Testis (tissue), 2 donors: Measurements from ENCODE around the gene IQSEC1.

Experiments used
- POLR2A ChIP-seq: fragments of 450-650 bp; IDR thresholded peaks from one replicate; pipeline ENCODE4 v1.6.1; 2017; ENCODE audit warnings: antibody characterized with exemption, mild to moderate bottlenecking, moderate library complexity
- TF ChIP-seq, protein P1 (sequence below), 3 experiments: fragments of 450-650 bp in 2 of 3; fragments of 200-600 bp in 1 of 3; sonication (generic) in 1 of 3; IDR thresholded peaks; one replicate each; pipeline ENCODE4 v1.5.1; 2016 to 2019; ENCODE audit warnings: antibody characterized with exemption in 3 of 3, mild to moderate bottlenecking in 2 of 3, moderate library complexity in 1 of 3

- TF ChIP-seq, protein P1, sequence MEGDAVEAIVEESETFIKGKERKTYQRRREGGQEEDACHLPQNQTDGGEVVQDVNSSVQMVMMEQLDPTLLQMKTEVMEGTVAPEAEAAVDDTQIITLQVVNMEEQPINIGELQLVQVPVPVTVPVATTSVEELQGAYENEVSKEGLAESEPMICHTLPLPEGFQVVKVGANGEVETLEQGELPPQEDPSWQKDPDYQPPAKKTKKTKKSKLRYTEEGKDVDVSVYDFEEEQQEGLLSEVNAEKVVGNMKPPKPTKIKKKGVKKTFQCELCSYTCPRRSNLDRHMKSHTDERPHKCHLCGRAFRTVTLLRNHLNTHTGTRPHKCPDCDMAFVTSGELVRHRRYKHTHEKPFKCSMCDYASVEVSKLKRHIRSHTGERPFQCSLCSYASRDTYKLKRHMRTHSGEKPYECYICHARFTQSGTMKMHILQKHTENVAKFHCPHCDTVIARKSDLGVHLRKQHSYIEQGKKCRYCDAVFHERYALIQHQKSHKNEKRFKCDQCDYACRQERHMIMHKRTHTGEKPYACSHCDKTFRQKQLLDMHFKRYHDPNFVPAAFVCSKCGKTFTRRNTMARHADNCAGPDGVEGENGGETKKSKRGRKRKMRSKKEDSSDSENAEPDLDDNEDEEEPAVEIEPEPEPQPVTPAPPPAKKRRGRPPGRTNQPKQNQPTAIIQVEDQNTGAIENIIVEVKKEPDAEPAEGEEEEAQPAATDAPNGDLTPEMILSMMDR (IDR thresholded peaks at IDR 0.05), result no peak
- no peak for TF ChIP-seq POLR2A
Observed at GRCh38 chr3:12993517-12994356, 79.5 kb downstream of the IQSEC1 start.
